GM18519 (cell line): ENCODE results near the gene MINAR2.

Source experiments
- ATAC-seq: cut with Tn5 transposase; IDR thresholded peaks from one replicate; pipeline ENCODE4 v1.9.1; 2021; ENCODE audit warnings: mild to moderate bottlenecking, moderate library complexity; ENCODE audit not compliant: unreplicated experiment, low FRiP score

The MINAR2 gene

GRCh38 chr5:129770024-129770820, 22.3 kb downstream of the MINAR2 start:
- no peak for ATAC-seq

- peak; percentile 62 for ATAC-seq
Observed at GRCh38 chr5:129771058-129771838, 23.4 kb downstream of the MINAR2 start.

GRCh38 chr5:129773376-129773775, 25.5 kb downstream of the MINAR2 start:
- ATAC-seq = no peak

GRCh38 chr5:129781594-129781993, 33.7 kb downstream of the MINAR2 start:
- no peak for ATAC-seq

- no peak for ATAC-seq
Observed at GRCh38 chr5:129803403-129803802, 55.5 kb downstream of the MINAR2 start.

- no peak for ATAC-seq
Observed at GRCh38 chr5:129804705-129805104, 56.8 kb downstream of the MINAR2 start.

GRCh38 chr5:129807162-129807814, 59.4 kb downstream of the MINAR2 start:
- no peak for ATAC-seq
